Endothelial cell of umbilical vein (primary cell): ENCODE measurements around the gene ATP8A2.

Experiments
- EZH2 ChIP-seq: IDR thresholded peaks from 2 replicates; pipeline ENCODE4 v1.6.1; 2012; ENCODE audit warnings: borderline replicate concordance, low read depth, mild to moderate bottlenecking, moderate library complexity, low read length, inconsistent platforms; ENCODE audit not compliant: severe bottlenecking
- JUN ChIP-seq: IDR thresholded peaks from 2 replicates; pipeline ENCODE4 v1.6.1; 2011; ENCODE audit warnings: borderline replicate concordance, low read depth; ENCODE audit not compliant: insufficient read length, insufficient read depth
- MAX ChIP-seq: IDR thresholded peaks from 2 replicates; pipeline ENCODE4 v1.6.1; 2011; ENCODE audit not compliant: insufficient read depth, insufficient read length
- MYC ChIP-seq: IDR thresholded peaks from one replicate; pipeline ENCODE4 v1.6.1; 2011; ENCODE audit warnings: mild to moderate bottlenecking, low read depth, low read length
- POLR2A ChIP-seq: IDR thresholded peaks from 2 replicates; pipeline ENCODE4 v1.6.1; 2012; ENCODE audit warnings: low read depth, mild to moderate bottlenecking, control low read depth, low read length
- POLR2AphosphoS5 ChIP-seq: IDR thresholded peaks from 2 replicates; pipeline ENCODE4 v1.6.1; 2012; ENCODE audit warnings: low read depth, mild to moderate bottlenecking, control low read depth, low read length, moderate library complexity; ENCODE audit not compliant: insufficient read depth
- TF ChIP-seq, protein P1 (sequence below), 2 donors: IDR thresholded peaks; 1 replicate in 1 of 2; 2 replicates in 1 of 2; pipeline ENCODE4 v1.5.1; 2011; ENCODE audit warnings: low read length in 2 of 2, mild to moderate bottlenecking in 2 of 2, moderate library complexity in 2 of 2, control low read depth in 1 of 2, inconsistent platforms in 1 of 2, low read depth in 1 of 2; ENCODE audit not compliant: insufficient read depth in 1 of 2; ENCODE audit errors: extremely low read depth in 1 of 2

- TF ChIP-seq, protein P1, sequence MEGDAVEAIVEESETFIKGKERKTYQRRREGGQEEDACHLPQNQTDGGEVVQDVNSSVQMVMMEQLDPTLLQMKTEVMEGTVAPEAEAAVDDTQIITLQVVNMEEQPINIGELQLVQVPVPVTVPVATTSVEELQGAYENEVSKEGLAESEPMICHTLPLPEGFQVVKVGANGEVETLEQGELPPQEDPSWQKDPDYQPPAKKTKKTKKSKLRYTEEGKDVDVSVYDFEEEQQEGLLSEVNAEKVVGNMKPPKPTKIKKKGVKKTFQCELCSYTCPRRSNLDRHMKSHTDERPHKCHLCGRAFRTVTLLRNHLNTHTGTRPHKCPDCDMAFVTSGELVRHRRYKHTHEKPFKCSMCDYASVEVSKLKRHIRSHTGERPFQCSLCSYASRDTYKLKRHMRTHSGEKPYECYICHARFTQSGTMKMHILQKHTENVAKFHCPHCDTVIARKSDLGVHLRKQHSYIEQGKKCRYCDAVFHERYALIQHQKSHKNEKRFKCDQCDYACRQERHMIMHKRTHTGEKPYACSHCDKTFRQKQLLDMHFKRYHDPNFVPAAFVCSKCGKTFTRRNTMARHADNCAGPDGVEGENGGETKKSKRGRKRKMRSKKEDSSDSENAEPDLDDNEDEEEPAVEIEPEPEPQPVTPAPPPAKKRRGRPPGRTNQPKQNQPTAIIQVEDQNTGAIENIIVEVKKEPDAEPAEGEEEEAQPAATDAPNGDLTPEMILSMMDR (IDR thresholded peaks at IDR 0.05; ENCODE audit: extremely low read depth in 1 of 2, insufficient read depth in 1 of 2, low read depth in 1 of 2, low read length in 2 of 2) = no peak
- TF ChIP-seq POLR2AphosphoS5 (no peak), POLR2A (no peak), EZH2 (no peak), MYC (no peak), MAX (no peak), JUN (no peak)
Observed at GRCh38 chr13:26047040-26047439, 675.3 kb downstream of the ATP8A2 start.
